ENCODE results near the gene FANCG.
A peak's percentile ranks its signal among the peaks of the same experiment; 100 is the strongest.

FANCG gene

DNA sequence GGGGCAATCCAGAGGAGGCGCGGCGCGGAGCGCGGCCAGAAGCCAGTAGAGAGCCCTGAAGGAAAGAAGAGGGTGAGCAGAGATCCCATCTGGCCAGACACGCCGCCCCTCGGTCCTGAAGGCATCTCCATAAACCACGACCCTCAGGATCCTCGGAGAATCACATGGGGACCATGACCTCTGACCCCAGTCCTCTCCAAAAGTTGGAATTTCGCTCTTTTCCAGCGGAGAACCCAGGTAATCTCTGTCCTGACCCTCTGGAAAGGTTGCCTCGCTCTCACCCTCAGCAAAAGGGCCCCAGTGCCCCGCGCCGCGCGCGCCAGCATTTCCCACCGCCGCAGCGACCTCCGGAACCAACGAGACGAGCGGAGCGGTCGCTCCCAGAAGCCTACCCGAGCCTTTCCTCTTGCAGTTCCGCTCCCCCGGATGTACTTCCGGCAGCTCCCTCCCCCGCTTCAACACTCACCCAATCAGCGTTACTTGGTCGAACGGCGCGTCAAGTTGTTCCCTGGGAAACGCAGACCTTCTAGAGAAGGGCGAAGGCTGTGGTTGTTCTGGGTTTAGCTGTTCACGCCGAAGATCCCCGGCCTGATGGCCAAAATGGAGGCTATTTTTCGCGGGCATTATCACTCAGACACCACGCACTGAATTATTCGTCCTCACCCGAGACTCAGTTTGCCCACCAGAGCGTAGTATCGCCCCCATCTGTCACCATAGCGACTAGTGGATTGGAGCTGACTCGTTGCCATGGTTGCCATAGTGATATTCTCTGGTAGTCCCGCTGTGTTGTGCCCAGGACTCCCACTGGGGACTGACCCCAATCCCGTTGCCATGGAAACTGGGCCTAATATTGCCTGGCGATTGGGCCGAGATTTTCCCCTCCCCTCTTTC is 23.3 kb upstream of the FANCG start, which contains the start of gene STOML2:
TSS of gene STOML2 (minus strand) at position 363 of the 891 bp plus-strand sequence. CDS start at position 326, 37 bp downstream.
- peak; percentile 99 for DNase-seq (ENCODE audit: low read depth)
- TF ChIP-seq, protein P1, sequence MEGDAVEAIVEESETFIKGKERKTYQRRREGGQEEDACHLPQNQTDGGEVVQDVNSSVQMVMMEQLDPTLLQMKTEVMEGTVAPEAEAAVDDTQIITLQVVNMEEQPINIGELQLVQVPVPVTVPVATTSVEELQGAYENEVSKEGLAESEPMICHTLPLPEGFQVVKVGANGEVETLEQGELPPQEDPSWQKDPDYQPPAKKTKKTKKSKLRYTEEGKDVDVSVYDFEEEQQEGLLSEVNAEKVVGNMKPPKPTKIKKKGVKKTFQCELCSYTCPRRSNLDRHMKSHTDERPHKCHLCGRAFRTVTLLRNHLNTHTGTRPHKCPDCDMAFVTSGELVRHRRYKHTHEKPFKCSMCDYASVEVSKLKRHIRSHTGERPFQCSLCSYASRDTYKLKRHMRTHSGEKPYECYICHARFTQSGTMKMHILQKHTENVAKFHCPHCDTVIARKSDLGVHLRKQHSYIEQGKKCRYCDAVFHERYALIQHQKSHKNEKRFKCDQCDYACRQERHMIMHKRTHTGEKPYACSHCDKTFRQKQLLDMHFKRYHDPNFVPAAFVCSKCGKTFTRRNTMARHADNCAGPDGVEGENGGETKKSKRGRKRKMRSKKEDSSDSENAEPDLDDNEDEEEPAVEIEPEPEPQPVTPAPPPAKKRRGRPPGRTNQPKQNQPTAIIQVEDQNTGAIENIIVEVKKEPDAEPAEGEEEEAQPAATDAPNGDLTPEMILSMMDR (conservative IDR thresholded peaks at IDR 0.05; ENCODE audit: low read depth, low read length), result peak; percentile 7

GRCh38 chr9:35102465-35102768 is 22.7 kb upstream of the FANCG start:
- TF ChIP-seq, protein P1 (conservative IDR thresholded peaks at IDR 0.05; ENCODE audit: low read depth, low read length), result no peak
- peak overlapping the region; percentile 70 for H3K4me3 ChIP-seq (ENCODE audit: low read depth, low read length)
- DNase-seq (ENCODE audit: low read depth), result peak; percentile 34

More for the DNA sequence above, 23.3 kb upstream of the FANCG start, which contains the start of gene STOML2:
- H3K4me3 ChIP-seq (ENCODE audit: low read depth, low read length), result peak within 1 kb of the TSS; percentile 70

DNA sequence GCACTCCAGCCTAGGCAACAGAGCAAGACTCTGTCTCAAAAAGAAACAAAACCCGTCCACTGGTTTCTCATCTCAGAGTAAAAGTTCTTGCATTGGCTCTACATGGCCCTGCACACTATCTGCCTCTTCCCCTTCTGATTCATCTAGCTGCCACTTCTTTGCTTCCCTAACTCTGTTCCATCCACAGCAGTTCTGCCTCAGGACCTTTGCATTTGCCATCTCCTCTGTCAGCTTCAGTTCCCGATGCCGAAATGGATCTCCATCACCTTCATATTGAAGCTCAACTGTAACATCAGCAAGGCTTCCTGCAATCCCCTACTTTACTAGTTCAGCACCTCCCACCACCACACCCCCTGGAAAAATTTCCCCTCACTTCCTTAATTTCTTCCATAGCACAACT is 17.8 kb upstream of the FANCG start:
- no peak overlapping the region for H3K4me3 ChIP-seq (ENCODE audit: low read depth, low read length)
- TF ChIP-seq, protein P1 (conservative IDR thresholded peaks at IDR 0.05; ENCODE audit: low read depth, low read length), result no peak
- no peak for DNase-seq (ENCODE audit: low read depth)

DNA sequence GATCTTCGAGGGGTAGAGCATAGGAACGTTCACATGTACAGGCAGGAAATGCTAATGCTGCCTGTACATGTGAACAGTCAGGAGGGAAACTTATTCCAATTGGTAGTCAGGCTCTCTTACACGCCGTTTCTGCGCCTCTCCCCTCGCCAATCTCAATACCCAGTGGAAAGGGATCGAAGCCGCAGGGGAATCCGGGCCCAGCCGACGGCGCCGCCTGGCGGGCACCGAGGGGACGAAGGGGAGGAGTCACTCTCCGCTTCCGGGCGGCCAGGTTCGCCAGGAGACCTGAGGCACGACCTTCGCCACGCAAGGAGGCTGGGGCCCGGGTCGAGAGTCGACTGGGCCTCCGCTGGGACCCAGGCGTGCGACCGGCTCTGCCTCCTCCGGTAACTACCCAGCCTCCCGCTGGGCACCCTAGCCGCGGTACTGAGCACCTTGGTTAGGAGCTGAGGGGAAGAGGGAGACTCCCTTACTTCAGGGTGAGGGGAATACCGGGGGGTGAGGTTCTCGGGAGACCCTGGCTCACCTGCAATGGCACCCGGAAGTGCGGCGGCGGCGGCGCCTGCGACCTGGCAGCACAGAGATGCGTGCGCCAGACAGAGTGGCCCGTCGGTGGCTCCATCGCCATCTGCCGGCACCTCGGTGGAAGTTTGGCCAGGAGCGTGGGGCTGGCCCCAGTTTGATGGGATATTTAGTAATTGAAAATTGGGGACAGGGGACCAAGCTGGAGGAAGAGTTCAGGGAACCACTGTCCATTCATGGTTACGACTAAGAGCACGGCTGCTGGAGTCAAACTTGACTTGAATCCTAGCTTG is 16.5 kb upstream of the FANCG start, which contains the start of gene PIGO:
TSS of gene PIGO (minus strand) at position 557 of the 815 bp plus-strand sequence. CDS start 1,026 bp downstream, outside the sequence.
- peak; percentile 86 for DNase-seq (ENCODE audit: low read depth)
- TF ChIP-seq, protein P1 (conservative IDR thresholded peaks at IDR 0.05; ENCODE audit: low read depth, low read length), result peak; percentile 84

DNA sequence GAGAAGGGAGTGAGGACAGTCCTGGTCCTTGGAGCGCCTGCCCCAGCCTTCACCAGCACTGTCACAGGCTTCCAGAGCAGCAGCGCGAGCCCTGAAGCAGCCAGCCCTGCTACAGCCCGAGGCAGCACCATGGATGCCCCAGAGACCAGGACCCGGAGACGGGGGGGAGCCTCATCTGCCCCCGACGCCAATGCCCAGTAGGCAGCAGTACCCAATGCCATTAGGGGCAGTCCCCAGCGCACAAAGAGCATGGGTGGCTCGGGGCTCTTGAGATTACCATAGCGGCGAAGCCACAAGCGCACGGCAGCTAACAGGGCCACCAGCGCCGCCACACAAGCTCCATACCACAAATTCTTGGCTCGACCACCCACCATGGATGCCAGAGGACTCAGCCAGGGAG is 11.8 kb upstream of the FANCG start:
- DNase-seq (ENCODE audit: low read depth), result no peak
- TF ChIP-seq, protein P1 (conservative IDR thresholded peaks at IDR 0.05; ENCODE audit: low read depth, low read length), result no peak
- H3K4me3 ChIP-seq (ENCODE audit: low read depth, low read length), result no peak overlapping the region

More for the DNA sequence above, 16.5 kb upstream of the FANCG start, which contains the start of gene PIGO:
- peak within 1 kb of the TSS; percentile 100 for H3K4me3 ChIP-seq (ENCODE audit: low read depth, low read length)

GRCh38 chr9:35089434-35089833 is 9.7 kb upstream of the FANCG start:
- TF ChIP-seq, protein P1 (conservative IDR thresholded peaks at IDR 0.05; ENCODE audit: low read depth, low read length), result no peak
- H3K4me3 ChIP-seq (ENCODE audit: low read depth, low read length), result no peak overlapping the region
- DNase-seq (ENCODE audit: low read depth), result no peak
